SIG-M5 treated with dmso at 0.1 percent for 504 hours (cell line): ENCODE results near the gene TSPAN14.
A peak's percentile ranks its signal among the peaks of the same experiment; 100 is the strongest.

Experiments used
- DNase-seq: peaks from one replicate; lab custom pipeline; 2025; ENCODE audit not compliant: unreplicated experiment; lab: John Stamatoyannopoulos, UW

The TSPAN14 gene

GRCh38 chr10:80486785-80487420, 32.8 kb downstream of the TSPAN14 start:
- DNase-seq: no peak

GRCh38 chr10:80487421-80487785, 33.3 kb downstream of the TSPAN14 start:
- no peak for DNase-seq

GRCh38 chr10:80487791-80488538, 33.9 kb downstream of the TSPAN14 start:
- no peak for DNase-seq

GRCh38 chr10:80488539-80489066, 34.5 kb downstream of the TSPAN14 start:
- DNase-seq: no peak

GRCh38 chr10:80489371-80490112, 35.4 kb downstream of the TSPAN14 start:
- no peak for DNase-seq

- DNase-seq: peak; percentile 95
These were observed 37.4 kb downstream of the TSPAN14 start for GRCh38 chr10:80491251-80492102.

GRCh38 chr10:80492848-80493521, 38.9 kb downstream of the TSPAN14 start:
- DNase-seq: no peak

GRCh38 chr10:80493522-80494051, 39.5 kb downstream of the TSPAN14 start:
- peak; percentile 17 for DNase-seq

GRCh38 chr10:80496555-80497172, 42.6 kb downstream of the TSPAN14 start:
- no peak for DNase-seq

- DNase-seq: peak; percentile 35
These were observed 43.3 kb downstream of the TSPAN14 start for GRCh38 chr10:80497187-80498077.

- no peak for DNase-seq
These were observed 44.1 kb downstream of the TSPAN14 start for GRCh38 chr10:80498078-80498832.

GRCh38 chr10:80498833-80499741, 45.0 kb downstream of the TSPAN14 start:
- peak; percentile 94 for DNase-seq

GRCh38 chr10:80500572-80501380, 46.7 kb downstream of the TSPAN14 start:
- DNase-seq: no peak

GRCh38 chr10:80501381-80501912, 47.3 kb downstream of the TSPAN14 start:
- no peak for DNase-seq

- no peak for DNase-seq
These were observed 47.9 kb downstream of the TSPAN14 start for GRCh38 chr10:80501913-80502521.
